Prostate gland (tissue), 2 donors: ENCODE results near the gene LRRIQ4. TPM values are rescaled to one million over a fixed set of nuclear protein-coding genes. Genes with fewer than 3 reads are reported as not detected.

ENCODE experiments used
- DNase-seq: peaks from one replicate; pipeline ENCODE4 v3.0.0-alpha.2; 2019; ENCODE audit warnings: low spot score
- H3K27ac ChIP-seq, 2 donors: fragments of 200-600 bp; sonication (generic); 2 replicates each; pipeline ENCODE4 v1.5.1; 2017 to 2019
- H3K27me3 ChIP-seq: fragments of 200-600 bp; sonication (generic); replicated peaks from 2 replicates; pipeline ENCODE4 v1.5.1; 2019; ENCODE audit not compliant: insufficient read depth
- H3K36me3 ChIP-seq, 2 donors: fragments of 200-600 bp; sonication (generic); 1 replicate in 1 of 2; 2 replicates in 1 of 2; pipeline versions ENCODE4 v1.5.1 to v1.8.1; 2017 to 2019
- H3K4me1 ChIP-seq: fragments of 200-600 bp; sonication (generic); replicated peaks from 2 replicates; pipeline ENCODE4 v1.5.1; 2019
- H3K4me3 ChIP-seq, 2 donors: fragments of 200-600 bp; sonication (generic); 2 replicates each; pipeline ENCODE4 v1.5.1; 2017 to 2019
- H3K9me3 ChIP-seq: fragments of 200-600 bp; sonication (generic); 2 replicates; pipeline ENCODE4 v1.5.1; 2017
- CTCF ChIP-seq, 4 experiments: fragments of 200-600 bp in 2 of 4; fragments of 450-650 bp in 2 of 4; sonication (generic) in 2 of 4; IDR thresholded peaks; 1 replicate in 3 of 4; 2 replicates in 1 of 4; pipeline ENCODE4 v1.5.1; 2016 to 2019; ENCODE audit warnings: antibody characterized with exemption in 4 of 4, mild to moderate bottlenecking in 2 of 4, moderate library complexity in 2 of 4
- POLR2A ChIP-seq: fragments of 450-650 bp; IDR thresholded peaks from one replicate; pipeline ENCODE4 v1.6.1; 2016; ENCODE audit warnings: antibody characterized with exemption, mild to moderate bottlenecking
- POLR2AphosphoS5 ChIP-seq: sonication (generic); formaldehyde crosslinking; IDR thresholded peaks from one replicate; pipeline ENCODE4 v1.6.1; 2017; ENCODE audit warnings: antibody characterized with exemption
- WGBS: methylation state at CpG from one replicate; pipeline ENCODE4 v1.1.5; 2018; 5-methylcytosine and 5-hydroxymethylcytosine counted together
- intact Hi-C: fragments of 100-400 bp; cut with DNase I; formaldehyde crosslinking; loops from one replicate; pipeline ENCODE4 v1.14.2; 2022
- total RNA-seq, 2 donors: library from RNA; depleted of rRNA; stranded (reverse); fragments of >200 nt; gene quantifications; one replicate each; pipeline ENCODE4 v1.1.0, GENCODE V29; 2016

The LRRIQ4 gene
- total RNA-seq, 2 donors from 2014 or later: 0.74 TPM; not detected in 1

GRCh38 chr3:169880576-169881250 is 68.0 kb downstream of the LRRIQ4 start:
- Histone ChIP-seq H3K4me3 (no peak overlapping the region), H3K27ac (no peak overlapping the region), H3K9me3 (no peaks in the 10 kb centered on the region), H3K36me3 (no peaks in the 10 kb centered on the region), H3K4me1 (no peaks in the 10 kb centered on the region), H3K27me3 (no peaks in the 10 kb centered on the region)
- DNase-seq: no peak
- intact Hi-C loops: no loop called here
- no peak for TF ChIP-seq POLR2AphosphoS5
- TF ChIP-seq POLR2A: no peak
- TF ChIP-seq CTCF (IDR thresholded peaks at IDR 0.05): no peak
- 93% methylated on average over 4 of the region's 4 CpGs for WGBS

- intact Hi-C loops: no loop called here
- Histone ChIP-seq H3K27ac (no peak overlapping the region), H3K4me3 (no peak overlapping the region), H3K4me1 (no peaks in the 10 kb centered on the region), H3K27me3 (no peaks in the 10 kb centered on the region), H3K9me3 (no peaks in the 10 kb centered on the region), H3K36me3 (no peaks in the 10 kb centered on the region)
- 17% methylated on average over 5 of the region's 5 CpGs for WGBS
- DNase-seq: peak; percentile 63
- TF ChIP-seq CTCF (IDR thresholded peaks at IDR 0.05): no peak
- no peak for TF ChIP-seq POLR2A
Measured at GRCh38 chr3:169886671-169887070, 74.0 kb downstream of the LRRIQ4 start.

Other genes starting within 250 kb of the LRRIQ4 start
- gene MECOM, start 149.2 kb upstream of the LRRIQ4 start, total RNA-seq: 10 to 100 TPM; 14.5 to 15.4 TPM
- gene TERC, start 47.8 kb upstream of the LRRIQ4 start, total RNA-seq: 1,000 to 10,000 TPM in 1 of 2 donors, 100 to 1,000 TPM in 1; 128 to 1,013 TPM
- gene ACTRT3, start 43.3 kb upstream of the LRRIQ4 start, total RNA-seq: 1 to 10 TPM in 1 of 2 donors, under 1 TPM in 1; 0.46 to 4.5 TPM
- gene MYNN, start 39.5 kb upstream of the LRRIQ4 start, total RNA-seq: 10 to 100 TPM; 13.5 to 19.9 TPM
- gene LRRC34, start within 50 bp of the LRRIQ4 start, total RNA-seq: 1 to 10 TPM; 2.8 to 5.4 TPM
- gene LRRC31, start 57.1 kb downstream of the LRRIQ4 start, total RNA-seq: 1 to 10 TPM in 1 of 2 donors, under 1 TPM in 1; 0.91 to 1.1 TPM
- 1 to 10 TPM in 1 of 2 donors, not detected in 1; 1.5 TPM for gene SAMD7, start 98.7 kb downstream of the LRRIQ4 start, total RNA-seq
- gene SEC62, start 153.9 kb downstream of the LRRIQ4 start, total RNA-seq: 10 to 100 TPM; 50.4 to 54.0 TPM
- 10 to 100 TPM; 27.4 to 88.9 TPM for gene GPR160, start 225.1 kb downstream of the LRRIQ4 start, total RNA-seq